ENCODE measurements around the gene TFAP2A. TPM values are rescaled to one million over a fixed set of nuclear protein-coding genes. Genes with fewer than 3 reads are reported as not detected.

Gene TFAP2A
- polyA plus RNA-seq (2012; ENCODE audit: insufficient read length, low read depth) = 75.0 TPM

- peak; percentile 94 for TF ChIP-seq TAF1 (IDR thresholded peaks at IDR 0.05; ENCODE audit: borderline replicate concordance, insufficient read depth, low read length)
- no peak for TF ChIP-seq FOXP2 (optimal IDR thresholded peaks at IDR 0.05; ENCODE audit: borderline replicate concordance, extremely low read depth, extremely low read length, insufficient read depth)
- 0 out of 4 replicates have a peak, but pooled peaks of 1 of the 2 experiments have one; percentile 62 for TF ChIP-seq REST (IDR thresholded peaks at IDR 0.05; ENCODE audit: insufficient read depth in 1 of 2, low read depth in 2 of 2, low read length in 2 of 2)
- peak; percentile 90 for TF ChIP-seq POLR2AphosphoS5 (IDR thresholded peaks at IDR 0.05; ENCODE audit: low read depth, low read length)
- peak; percentile 90; the same call in 1 of the 2 replicates for TF ChIP-seq SIN3A (IDR thresholded peaks at IDR 0.05; ENCODE audit: borderline replicate concordance, insufficient read depth, low read length)
Measured at GRCh38 chr6:10414756-10415616, at the start of gene TFAP2A. Gene TFAP2A (minus strand): TSS chr6:10415074. CDS start chr6:10414991, 83 bp downstream.

GRCh38 chr6:10463491-10464481 lies 48.9 kb upstream of the TFAP2A start:
- TF ChIP-seq POLR2AphosphoS5 (IDR thresholded peaks at IDR 0.05; ENCODE audit: low read depth, low read length) (no peak), SIN3A (IDR thresholded peaks at IDR 0.05; ENCODE audit: borderline replicate concordance, insufficient read depth, low read length) (no peak), REST (IDR thresholded peaks at IDR 0.05; ENCODE audit: insufficient read depth in 1 of 2, low read depth in 2 of 2, low read length in 2 of 2) (no peak), FOXP2 (optimal IDR thresholded peaks at IDR 0.05; ENCODE audit: borderline replicate concordance, extremely low read depth, extremely low read length, insufficient read depth) (no peak), TAF1 (IDR thresholded peaks at IDR 0.05; ENCODE audit: borderline replicate concordance, insufficient read depth, low read length) (no peak)

GRCh38 chr6:10463040-10463439 lies 48.2 kb upstream of the TFAP2A start:
- TF ChIP-seq FOXP2 (optimal IDR thresholded peaks at IDR 0.05; ENCODE audit: borderline replicate concordance, extremely low read depth, extremely low read length, insufficient read depth) (no peak), SIN3A (IDR thresholded peaks at IDR 0.05; ENCODE audit: borderline replicate concordance, insufficient read depth, low read length) (no peak), POLR2AphosphoS5 (IDR thresholded peaks at IDR 0.05; ENCODE audit: low read depth, low read length) (no peak), TAF1 (IDR thresholded peaks at IDR 0.05; ENCODE audit: borderline replicate concordance, insufficient read depth, low read length) (no peak), REST (IDR thresholded peaks at IDR 0.05; ENCODE audit: insufficient read depth in 1 of 2, low read depth in 2 of 2, low read length in 2 of 2) (no peak)

- TF ChIP-seq REST (IDR thresholded peaks at IDR 0.05; ENCODE audit: insufficient read depth in 1 of 2, low read depth in 2 of 2, low read length in 2 of 2) (no peak), SIN3A (IDR thresholded peaks at IDR 0.05; ENCODE audit: borderline replicate concordance, insufficient read depth, low read length) (no peak), POLR2AphosphoS5 (IDR thresholded peaks at IDR 0.05; ENCODE audit: low read depth, low read length) (no peak), FOXP2 (optimal IDR thresholded peaks at IDR 0.05; ENCODE audit: borderline replicate concordance, extremely low read depth, extremely low read length, insufficient read depth) (no peak), TAF1 (IDR thresholded peaks at IDR 0.05; ENCODE audit: borderline replicate concordance, insufficient read depth, low read length) (no peak)
Measured at GRCh38 chr6:10461850-10462249, 47.0 kb upstream of the TFAP2A start.

All from PFSK-1 (cell line).